Measurements from ENCODE around the gene FRZB.

Gene FRZB

DNA sequence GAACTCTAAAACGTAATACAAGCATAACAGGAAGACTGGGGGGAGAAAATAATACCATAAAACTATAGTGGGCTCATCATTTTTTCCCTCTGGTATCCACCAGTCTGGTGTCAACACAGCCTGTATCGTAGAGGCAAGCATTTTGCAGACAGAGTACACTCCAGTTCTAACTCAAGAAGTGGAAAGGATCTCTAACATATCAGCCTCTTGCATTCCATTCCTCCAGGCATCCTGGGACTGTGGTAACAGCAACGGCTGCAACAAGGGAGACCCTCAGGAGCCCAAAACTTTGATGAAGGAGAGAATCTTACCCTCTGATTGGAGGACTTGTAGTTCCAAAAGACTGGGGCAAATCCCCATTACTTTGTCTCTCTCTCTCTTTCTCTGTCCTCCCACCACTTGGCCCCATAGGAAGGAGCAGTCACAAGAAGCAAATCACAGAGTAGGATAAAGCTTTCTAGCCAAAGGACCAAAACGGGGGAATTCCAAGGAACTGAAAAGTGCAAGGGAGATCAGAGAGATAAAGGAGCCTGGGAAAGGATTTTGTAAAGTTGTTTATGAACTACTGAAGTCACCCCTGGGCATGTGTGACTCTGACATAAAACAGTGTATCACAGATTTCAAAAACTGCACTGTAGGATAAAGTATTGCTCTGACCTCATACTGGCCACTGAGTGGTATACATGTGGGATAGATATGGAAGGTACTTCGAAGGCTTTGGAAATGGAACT, 11.9 kb downstream of the FRZB start:
- in situ Hi-C loops (cut with MboI; ENCODE audit: low pct_unique_long_range_greater_than_20kb, low sequenced_read_pairs, unreplicated experiment) = no loop called here
- TF ChIP-seq, protein P1, sequence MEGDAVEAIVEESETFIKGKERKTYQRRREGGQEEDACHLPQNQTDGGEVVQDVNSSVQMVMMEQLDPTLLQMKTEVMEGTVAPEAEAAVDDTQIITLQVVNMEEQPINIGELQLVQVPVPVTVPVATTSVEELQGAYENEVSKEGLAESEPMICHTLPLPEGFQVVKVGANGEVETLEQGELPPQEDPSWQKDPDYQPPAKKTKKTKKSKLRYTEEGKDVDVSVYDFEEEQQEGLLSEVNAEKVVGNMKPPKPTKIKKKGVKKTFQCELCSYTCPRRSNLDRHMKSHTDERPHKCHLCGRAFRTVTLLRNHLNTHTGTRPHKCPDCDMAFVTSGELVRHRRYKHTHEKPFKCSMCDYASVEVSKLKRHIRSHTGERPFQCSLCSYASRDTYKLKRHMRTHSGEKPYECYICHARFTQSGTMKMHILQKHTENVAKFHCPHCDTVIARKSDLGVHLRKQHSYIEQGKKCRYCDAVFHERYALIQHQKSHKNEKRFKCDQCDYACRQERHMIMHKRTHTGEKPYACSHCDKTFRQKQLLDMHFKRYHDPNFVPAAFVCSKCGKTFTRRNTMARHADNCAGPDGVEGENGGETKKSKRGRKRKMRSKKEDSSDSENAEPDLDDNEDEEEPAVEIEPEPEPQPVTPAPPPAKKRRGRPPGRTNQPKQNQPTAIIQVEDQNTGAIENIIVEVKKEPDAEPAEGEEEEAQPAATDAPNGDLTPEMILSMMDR (IDR thresholded peaks at IDR 0.05; ENCODE audit: extremely low read depth, insufficient read depth, missing control alignments) = no peak
- DNase-seq (ENCODE audit: low spot score) = no peak

DNA sequence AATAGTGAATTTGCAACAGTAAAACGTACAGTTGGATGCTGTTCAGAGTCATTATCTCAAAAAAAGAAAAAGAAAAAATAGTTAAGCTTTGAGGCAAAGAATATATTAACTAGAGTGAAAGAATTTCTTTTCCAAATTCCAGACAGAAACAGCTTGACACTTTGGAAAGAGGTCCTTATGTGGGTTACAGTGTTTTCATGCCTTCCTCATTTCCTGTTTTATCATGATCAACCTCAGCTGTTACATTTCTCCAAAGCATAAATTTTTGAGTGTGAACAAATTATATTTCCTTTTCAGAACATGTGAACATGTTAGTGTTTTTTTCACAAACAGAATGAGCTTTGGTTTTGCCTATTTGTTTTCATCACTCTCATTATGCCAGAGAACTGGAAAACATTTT, 13.6 kb downstream of the FRZB start:
- DNase-seq (ENCODE audit: low spot score) = no peak
- TF ChIP-seq, protein P1 (IDR thresholded peaks at IDR 0.05; ENCODE audit: extremely low read depth, insufficient read depth, missing control alignments) = no peak
- in situ Hi-C loops (cut with MboI; ENCODE audit: low pct_unique_long_range_greater_than_20kb, low sequenced_read_pairs, unreplicated experiment) = no loop called here

DNA sequence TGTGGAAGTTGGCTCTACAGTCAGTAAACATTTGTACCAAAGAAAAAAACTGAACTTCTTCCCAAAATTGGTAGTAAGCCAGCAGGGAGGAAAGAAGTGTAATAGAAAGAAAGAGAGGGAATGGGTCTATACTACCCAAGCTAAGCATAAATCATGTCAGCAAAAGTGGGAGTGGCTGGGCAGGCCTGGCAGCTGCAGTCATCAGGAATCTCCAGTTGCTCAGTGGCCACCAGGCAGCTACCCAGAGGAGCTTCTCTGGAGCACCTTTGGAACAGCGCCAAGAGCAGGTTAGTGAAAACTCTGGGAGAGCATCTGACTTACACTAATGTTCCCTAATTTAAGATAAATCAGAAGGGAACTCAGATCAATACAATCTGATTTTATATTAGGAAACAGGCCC, 14.3 kb downstream of the FRZB start:
- in situ Hi-C loops (cut with MboI; ENCODE audit: low pct_unique_long_range_greater_than_20kb, low sequenced_read_pairs, unreplicated experiment) = no loop called here
- DNase-seq (ENCODE audit: low spot score) = no peak
- TF ChIP-seq, protein P1 (IDR thresholded peaks at IDR 0.05; ENCODE audit: extremely low read depth, insufficient read depth, missing control alignments) = no peak

DNA sequence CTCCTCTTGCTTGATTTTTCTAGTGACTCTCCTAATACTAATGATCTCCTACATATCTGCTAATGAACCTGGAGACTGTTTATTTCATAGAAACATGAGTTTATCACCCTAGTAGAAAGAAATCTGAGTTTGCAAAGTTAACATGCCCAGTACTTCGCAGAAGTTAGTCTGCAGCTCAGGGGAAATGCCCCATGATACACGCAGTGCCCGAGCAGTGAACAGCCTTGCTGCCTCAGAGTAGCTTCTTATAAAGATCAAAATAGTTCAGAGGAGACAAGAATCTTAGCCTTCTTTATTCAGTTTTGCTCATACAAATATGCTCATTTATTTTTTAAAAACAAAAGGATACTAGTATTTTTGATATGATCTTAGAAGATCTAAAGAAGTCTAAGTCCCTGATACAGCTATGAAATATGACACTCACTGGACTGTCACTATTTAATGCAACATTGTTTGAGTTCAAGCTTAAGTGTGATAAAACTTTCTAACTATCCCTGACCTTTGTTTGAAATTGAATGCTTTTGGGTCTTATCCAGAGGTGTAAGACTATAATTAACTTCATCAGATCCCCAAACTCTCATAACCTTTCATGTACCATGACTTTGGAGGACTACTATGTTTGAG, 20.5 kb downstream of the FRZB start:
- TF ChIP-seq, protein P1 (IDR thresholded peaks at IDR 0.05; ENCODE audit: extremely low read depth, insufficient read depth, missing control alignments) = no peak
- in situ Hi-C loops (cut with MboI; ENCODE audit: low pct_unique_long_range_greater_than_20kb, low sequenced_read_pairs, unreplicated experiment) = no loop called here
- no peak for DNase-seq (ENCODE audit: low spot score)

DNA sequence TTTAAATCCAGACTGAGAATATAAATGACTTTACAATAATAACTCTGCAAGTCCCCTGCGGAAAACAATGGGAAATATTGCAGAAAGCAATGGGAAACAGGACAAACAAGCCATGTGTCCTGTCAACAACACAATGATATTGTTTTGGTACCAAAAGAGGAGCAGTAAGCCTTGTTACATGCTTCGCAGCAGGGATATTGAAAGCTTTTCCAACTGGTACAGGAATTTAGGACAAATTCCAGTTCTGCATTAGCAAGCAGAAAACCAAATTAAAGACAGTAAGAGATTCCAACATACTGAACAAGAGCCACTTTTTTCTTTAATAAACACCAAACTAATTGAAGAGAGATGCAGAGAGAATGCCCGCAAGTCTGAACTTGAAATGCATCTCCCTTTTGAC, 30.0 kb downstream of the FRZB start:
- TF ChIP-seq, protein P1 (IDR thresholded peaks at IDR 0.05; ENCODE audit: extremely low read depth, insufficient read depth, missing control alignments) = no peak
- in situ Hi-C loops (cut with MboI; ENCODE audit: low pct_unique_long_range_greater_than_20kb, low sequenced_read_pairs, unreplicated experiment) = no loop called here
- DNase-seq (ENCODE audit: low spot score) = no peak

DNA sequence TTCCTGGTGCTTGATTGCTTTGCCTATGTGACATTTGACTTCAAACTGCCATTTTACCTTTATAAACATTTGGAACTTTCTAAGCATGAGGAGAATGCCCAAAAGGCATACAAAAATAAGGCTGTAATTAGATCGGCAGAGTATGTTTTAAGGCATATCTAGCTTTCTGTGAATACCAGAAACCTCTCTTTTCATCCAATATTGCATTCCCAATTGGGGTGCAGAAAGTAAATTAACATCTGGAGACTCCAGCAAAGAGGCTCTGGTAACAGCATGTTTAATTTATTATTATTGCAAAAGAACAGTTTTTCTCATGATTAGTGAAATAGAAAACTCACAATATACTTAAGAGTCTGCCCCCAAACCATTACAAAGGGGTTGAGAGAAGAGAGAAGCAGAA, 32.1 kb downstream of the FRZB start:
- in situ Hi-C loops (cut with MboI; ENCODE audit: low pct_unique_long_range_greater_than_20kb, low sequenced_read_pairs, unreplicated experiment) = no loop called here

More for the DNA sequence above, 32.1 kb downstream of the FRZB start:
- no peak for DNase-seq (ENCODE audit: low spot score)
- TF ChIP-seq, protein P1 (IDR thresholded peaks at IDR 0.05; ENCODE audit: extremely low read depth, insufficient read depth, missing control alignments) = no peak

Data from GM13977 (cell line).